Activated T-helper 9 cell treated with anti-CD3 and anti-CD28 coated beads, Interleukin-2, amount 50 U/mL, for 16 hours (primary cell): Measurements from ENCODE around the gene RALGAPB.
"Not testable (repeated sequence)": the region's sequence is repeated elsewhere in the genome, so short reads cannot be mapped to it uniquely, and the experiment has no call there.

Source experiments
- DNase-seq: peaks from one replicate; pipeline ENCODE4 v3.0.0-alpha.2; 2020; ENCODE audit warnings: low read depth

RALGAPB gene

GRCh38 chr20:38584099-38584763, 111.6 kb downstream of the RALGAPB start:
- no peak for DNase-seq

- no peak for DNase-seq
These were observed 112.9 kb downstream of the RALGAPB start for GRCh38 chr20:38585404-38586180.

- no peak for DNase-seq
These were observed 113.5 kb downstream of the RALGAPB start for GRCh38 chr20:38586181-38586525.

- no peak for DNase-seq
These were observed 115.7 kb downstream of the RALGAPB start for GRCh38 chr20:38588303-38588702.

GRCh38 chr20:38589351-38589750, 116.7 kb downstream of the RALGAPB start:
- no peak for DNase-seq

GRCh38 chr20:38589967-38590675, 117.5 kb downstream of the RALGAPB start:
- no peak for DNase-seq

GRCh38 chr20:38590676-38591473, 118.2 kb downstream of the RALGAPB start:
- DNase-seq, result no peak

GRCh38 chr20:38591474-38592410, 119.1 kb downstream of the RALGAPB start:
- DNase-seq, result no peak

- DNase-seq, result not testable (repeated sequence)
These were observed 119.8 kb downstream of the RALGAPB start for GRCh38 chr20:38592411-38592790.

GRCh38 chr20:38594281-38594680, 121.6 kb downstream of the RALGAPB start:
- not testable (repeated sequence) for DNase-seq

GRCh38 chr20:38595886-38596285, 123.2 kb downstream of the RALGAPB start:
- DNase-seq, result not testable (repeated sequence)

- DNase-seq, result no peak
These were observed 126.8 kb downstream of the RALGAPB start for GRCh38 chr20:38599410-38599882.

- DNase-seq, result no peak
These were observed 127.4 kb downstream of the RALGAPB start for GRCh38 chr20:38600057-38600456.

GRCh38 chr20:38601216-38602184, 128.9 kb downstream of the RALGAPB start, which contains the start of gene ARHGAP40:
Gene ARHGAP40 (plus strand): TSS chr20:38601809.
- DNase-seq, result no peak

- no peak for DNase-seq
These were observed 129.5 kb downstream of the RALGAPB start for GRCh38 chr20:38602185-38602581.

GRCh38 chr20:38603286-38603685, 130.6 kb downstream of the RALGAPB start:
- DNase-seq, result no peak

- no peak for DNase-seq
These were observed 132.2 kb downstream of the RALGAPB start for GRCh38 chr20:38604873-38605303.

GRCh38 chr20:38607351-38607750, 134.7 kb downstream of the RALGAPB start:
- DNase-seq, result no peak

GRCh38 chr20:38608188-38608587, 135.5 kb downstream of the RALGAPB start:
- DNase-seq, result no peak

- no peak for DNase-seq
These were observed 137.2 kb downstream of the RALGAPB start for GRCh38 chr20:38609815-38610214.
